Transverse colon (tissue), 4 donors: Measurements from ENCODE around the gene TLL2. TPM values are rescaled to one million over a fixed set of nuclear protein-coding genes. Genes with fewer than 3 reads are reported as not detected.
A peak's percentile ranks its signal among the peaks of the same experiment; 100 is the strongest.

Source experiments
- DNase-seq: peaks from one replicate; pipeline ENCODE4 v3.0.0-alpha.2; 2019
- H3K27ac ChIP-seq, 4 donors: fragments of 200-600 bp; sonication (generic); 2 replicates each; pipeline ENCODE4 v1.5.1; 2016 to 2018; ENCODE audit warnings: inconsistent platforms in 4 of 4
- H3K27me3 ChIP-seq: fragments of 200-600 bp; sonication (generic); 2 replicates; pipeline ENCODE4 v1.5.1; 2017; ENCODE audit warnings: inconsistent platforms
- H3K36me3 ChIP-seq, 4 donors: fragments of 200-600 bp; sonication (generic); 2 replicates each; pipeline ENCODE4 v1.5.1; 2017 to 2019; ENCODE audit warnings: inconsistent platforms in 4 of 4
- H3K4me1 ChIP-seq, 4 donors: fragments of 200-600 bp; sonication (generic); 2 replicates each; pipeline ENCODE4 v1.5.1; 2017 to 2020; ENCODE audit warnings: inconsistent platforms in 4 of 4
- H3K4me3 ChIP-seq, 4 donors: fragments of 200-600 bp; sonication (generic); 1 replicate in 1 of 4; 2 replicates in 3 of 4; pipeline versions ENCODE4 v1.5.1 to v1.6.1; 2017 to 2019; ENCODE audit warnings: inconsistent platforms in 4 of 4
- H3K9me3 ChIP-seq, 2 donors: fragments of 200-600 bp; sonication (generic); 2 replicates each; pipeline ENCODE4 v1.5.1; 2017 to 2019; ENCODE audit warnings: inconsistent platforms in 2 of 2
- EP300 ChIP-seq: sonication (generic); formaldehyde crosslinking; IDR thresholded peaks from one replicate; pipeline ENCODE4 v1.6.1; 2017; ENCODE audit warnings: antibody characterized with exemption, low read depth
- POLR2A ChIP-seq: fragments of 450-650 bp; IDR thresholded peaks from one replicate; pipeline ENCODE4 v1.6.1; 2016; ENCODE audit warnings: antibody characterized with exemption, mild to moderate bottlenecking, moderate library complexity
- POLR2AphosphoS5 ChIP-seq, 3 donors: sonication (generic); formaldehyde crosslinking; IDR thresholded peaks; one replicate each; pipeline ENCODE4 v1.6.1; 2016; ENCODE audit warnings: antibody characterized with exemption in 3 of 3
- WGBS, 2 donors: methylation state at CpG; one replicate each; pipeline ENCODE4 v1.1.5; 2018; ENCODE audit warnings: low coverage in 1 of 2; 5-methylcytosine and 5-hydroxymethylcytosine counted together
- in situ Hi-C, 4 donors: fragments of 200-750 bp; cut with MboI; loops; one replicate each; pipeline versions ENCODE4 v1.15.0 to v1.15.1; 2017; ENCODE audit warnings: low sequenced_read_pairs in 3 of 4, low pct_ligation_motif_present in 1 of 4, low pct_unique_long_range_greater_than_20kb in 1 of 4
- intact Hi-C: fragments of 100-400 bp; cut with DNase I; formaldehyde crosslinking; loops from one replicate; pipeline ENCODE4 v1.15.1; 2023; ENCODE audit warnings: low total_unique reads
- total RNA-seq, 4 donors: library from RNA; depleted of rRNA; stranded (reverse); fragments of >200 nt; gene quantifications; one replicate each; pipeline ENCODE4 v1.1.0, GENCODE V29; 2016
- TF ChIP-seq, protein P1 (sequence below), 5 experiments: fragments of 200-600 bp in 3 of 5; fragments of 450-650 bp in 2 of 5; sonication (generic) in 3 of 5; IDR thresholded peaks; 1 replicate in 2 of 5; 2 replicates in 3 of 5; pipeline ENCODE4 v1.5.1; 2016 to 2017; ENCODE audit warnings: antibody characterized with exemption in 5 of 5, inconsistent platforms in 3 of 5, mild to moderate bottlenecking in 2 of 5, moderate library complexity in 1 of 5

Gene TLL2
- total RNA-seq, 4 donors from 2014 or later: 0.32 to 0.96 TPM; not detected in 2

DNA sequence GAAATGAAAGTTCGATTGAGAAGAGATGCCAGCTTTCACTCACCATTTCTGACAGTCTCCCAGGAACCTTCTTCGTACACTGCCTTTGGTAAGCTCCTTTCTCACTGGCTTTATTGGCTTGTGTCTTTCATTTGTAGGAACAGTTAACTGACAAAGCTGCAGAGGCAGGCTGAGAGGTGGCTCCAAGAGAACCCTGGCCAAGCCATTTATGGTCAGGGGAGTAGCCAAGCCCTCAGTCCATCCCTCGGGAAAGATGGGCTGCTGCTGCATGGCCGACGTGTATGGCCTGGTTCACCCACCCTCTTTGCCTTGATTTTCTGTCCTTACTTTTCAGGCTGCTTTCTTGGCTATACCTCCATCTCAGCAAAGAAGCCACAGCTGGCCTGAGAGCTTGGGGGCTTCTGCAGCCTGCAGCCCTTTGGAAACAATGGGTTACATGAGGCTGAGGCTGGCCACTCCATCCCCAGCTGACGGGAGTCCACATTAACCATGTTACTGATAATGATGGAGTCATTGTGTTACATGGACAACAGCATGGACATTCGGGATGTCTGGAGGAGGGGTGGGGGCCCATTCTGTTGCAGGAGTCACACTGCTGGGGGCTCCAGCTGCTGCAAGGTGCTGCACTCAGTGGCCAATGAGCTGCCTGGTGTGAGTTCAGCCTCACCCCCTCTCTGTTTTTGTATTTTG, 154.7 kb downstream of the TLL2 start, which contains the start of gene OPALIN:
Gene OPALIN, minus strand, starts transcription at position 152 of the 690 bp plus-strand sequence. Its CDS starts 106 bp downstream, at position 46.
- Histone ChIP-seq H3K4me3 (no peak within 1 kb of the TSS), H3K9me3 (no peaks in the 10 kb centered on the region), H3K4me1 (no peaks in the 10 kb centered on the region), H3K27ac (no peak within 1 kb of the TSS), H3K36me3 (no peaks in the 10 kb centered on the region), H3K27me3 (peaks cover 2% of the 10 kb centered on the region)
- in situ Hi-C loops (no loop called here), intact Hi-C loops (no loop called here)
- DNase-seq: no peak
- TF ChIP-seq, protein P1, sequence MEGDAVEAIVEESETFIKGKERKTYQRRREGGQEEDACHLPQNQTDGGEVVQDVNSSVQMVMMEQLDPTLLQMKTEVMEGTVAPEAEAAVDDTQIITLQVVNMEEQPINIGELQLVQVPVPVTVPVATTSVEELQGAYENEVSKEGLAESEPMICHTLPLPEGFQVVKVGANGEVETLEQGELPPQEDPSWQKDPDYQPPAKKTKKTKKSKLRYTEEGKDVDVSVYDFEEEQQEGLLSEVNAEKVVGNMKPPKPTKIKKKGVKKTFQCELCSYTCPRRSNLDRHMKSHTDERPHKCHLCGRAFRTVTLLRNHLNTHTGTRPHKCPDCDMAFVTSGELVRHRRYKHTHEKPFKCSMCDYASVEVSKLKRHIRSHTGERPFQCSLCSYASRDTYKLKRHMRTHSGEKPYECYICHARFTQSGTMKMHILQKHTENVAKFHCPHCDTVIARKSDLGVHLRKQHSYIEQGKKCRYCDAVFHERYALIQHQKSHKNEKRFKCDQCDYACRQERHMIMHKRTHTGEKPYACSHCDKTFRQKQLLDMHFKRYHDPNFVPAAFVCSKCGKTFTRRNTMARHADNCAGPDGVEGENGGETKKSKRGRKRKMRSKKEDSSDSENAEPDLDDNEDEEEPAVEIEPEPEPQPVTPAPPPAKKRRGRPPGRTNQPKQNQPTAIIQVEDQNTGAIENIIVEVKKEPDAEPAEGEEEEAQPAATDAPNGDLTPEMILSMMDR (IDR thresholded peaks at IDR 0.05): no peak
- TF ChIP-seq POLR2AphosphoS5 (IDR thresholded peaks at IDR 0.05) (no peak), POLR2A (no peak), EP300 (no peak)
- WGBS, 2 donors: 68 to 83% methylated on average over 5 to 7 of the region's 7 CpGs

- H3K36me3 ChIP-seq: no peaks in the 10 kb centered on the region
- H3K4me1 ChIP-seq: peaks cover 0 to 9% (median 1%) of the 10 kb centered on the region in 4 donors
- no peak for TF ChIP-seq POLR2A
- no peak for TF ChIP-seq EP300
- no peak for TF ChIP-seq POLR2AphosphoS5 (IDR thresholded peaks at IDR 0.05)
- TF ChIP-seq, protein P1 (IDR thresholded peaks at IDR 0.05): no peak
- intact Hi-C loops: no loop called here
- in situ Hi-C loops: no loop called here
- 54 to 75% methylated on average over 1 to 8 of the region's 8 CpGs for WGBS, 2 donors
- H3K9me3 ChIP-seq: no peaks in the 10 kb centered on the region
- H3K27me3 ChIP-seq: peaks cover 2% of the 10 kb centered on the region
- no peak overlapping the region for H3K4me3 ChIP-seq
- no peak overlapping the region for H3K27ac ChIP-seq
- no peak for DNase-seq
Observed at GRCh38 chr10:96357038-96357620, 156.6 kb downstream of the TLL2 start.

GRCh38 chr10:96352582-96352981, 161.1 kb downstream of the TLL2 start:
- in situ Hi-C loops: no loop called here

GRCh38 chr10:96352027-96352426, 161.7 kb downstream of the TLL2 start:
- Histone ChIP-seq H3K36me3 (no peaks in the 10 kb centered on the region), H3K27ac (no peak overlapping the region), H3K9me3 (no peaks in the 10 kb centered on the region), H3K4me1 (peaks cover 0 to 10% (median 1%) of the 10 kb centered on the region in 4 donors), H3K4me3 (no peak overlapping the region), H3K27me3 (no peaks in the 10 kb centered on the region)
- intact Hi-C loops (no loop called here), in situ Hi-C loops (no loop called here)
- TF ChIP-seq POLR2AphosphoS5 (IDR thresholded peaks at IDR 0.05): no peak
- TF ChIP-seq EP300: no peak
- TF ChIP-seq POLR2A: no peak
- TF ChIP-seq, protein P1 (IDR thresholded peaks at IDR 0.05): no peak
- DNase-seq: no peak

More at GRCh38 chr10:96352582-96352981, 161.1 kb downstream of the TLL2 start:
- intact Hi-C loops: no loop called here
- H3K27me3 ChIP-seq: peaks cover 2% of the 10 kb centered on the region
- peak; percentile 36 for DNase-seq
- TF ChIP-seq POLR2AphosphoS5 (IDR thresholded peaks at IDR 0.05): no peak
- no peak for TF ChIP-seq EP300
- TF ChIP-seq, protein P1 (IDR thresholded peaks at IDR 0.05): no peak
- TF ChIP-seq POLR2A: no peak
- no peaks in the 10 kb centered on the region for H3K36me3 ChIP-seq
- WGBS, 2 donors: 32 to 43% methylated on average over 4 of the region's 4 CpGs
- peaks cover 0 to 10% (median 1%) of the 10 kb centered on the region in 4 donors for H3K4me1 ChIP-seq
- no peaks in the 10 kb centered on the region for H3K9me3 ChIP-seq
- no peak overlapping the region for H3K4me3 ChIP-seq
- peak overlapping the region in 1 of 4 donors; percentile 33 for H3K27ac ChIP-seq
